ENCODE data around the gene DUOXA2.
"Not testable (repeated sequence)": the region's sequence is repeated elsewhere in the genome, so short reads cannot be mapped to it uniquely, and the experiment has no call there.

Gene DUOXA2

DNA sequence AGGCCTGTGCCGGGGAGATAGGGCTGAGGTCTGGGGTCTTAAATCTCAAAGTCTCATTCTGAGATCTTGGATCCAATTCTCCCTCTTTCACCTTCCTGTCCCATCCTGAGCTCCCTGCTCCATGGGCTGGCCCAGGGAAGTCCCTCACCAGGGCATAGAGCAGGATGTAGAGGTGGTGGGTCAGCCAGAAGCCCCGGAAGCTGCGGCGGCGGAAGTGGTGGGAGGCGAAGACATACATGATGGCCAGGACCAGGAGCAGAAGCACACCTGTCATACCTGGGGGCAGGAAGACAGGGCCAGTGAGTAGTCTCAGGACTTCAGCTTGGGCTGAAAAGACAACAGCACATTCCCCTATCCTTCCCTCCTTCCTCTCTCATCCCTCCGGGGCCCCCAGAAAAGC, 16.7 kb upstream of the DUOXA2 start:
- no peak for DNase-seq

GRCh38 chr15:45099549-45100165, 14.5 kb upstream of the DUOXA2 start:
- DNase-seq: no peak

- no peak for DNase-seq
Measured at GRCh38 chr15:45100884-45101625, 13.1 kb upstream of the DUOXA2 start.

- DNase-seq: no peak
Measured at GRCh38 chr15:45101749-45102148, 12.4 kb upstream of the DUOXA2 start.

- no peak for DNase-seq
Measured at GRCh38 chr15:45102226-45102625, 11.9 kb upstream of the DUOXA2 start.

GRCh38 chr15:45104170-45104569, 10.0 kb upstream of the DUOXA2 start:
- DNase-seq: not testable (repeated sequence)

- DNase-seq: no peak
Measured at GRCh38 chr15:45105586-45105985, 8.5 kb upstream of the DUOXA2 start.

DNA sequence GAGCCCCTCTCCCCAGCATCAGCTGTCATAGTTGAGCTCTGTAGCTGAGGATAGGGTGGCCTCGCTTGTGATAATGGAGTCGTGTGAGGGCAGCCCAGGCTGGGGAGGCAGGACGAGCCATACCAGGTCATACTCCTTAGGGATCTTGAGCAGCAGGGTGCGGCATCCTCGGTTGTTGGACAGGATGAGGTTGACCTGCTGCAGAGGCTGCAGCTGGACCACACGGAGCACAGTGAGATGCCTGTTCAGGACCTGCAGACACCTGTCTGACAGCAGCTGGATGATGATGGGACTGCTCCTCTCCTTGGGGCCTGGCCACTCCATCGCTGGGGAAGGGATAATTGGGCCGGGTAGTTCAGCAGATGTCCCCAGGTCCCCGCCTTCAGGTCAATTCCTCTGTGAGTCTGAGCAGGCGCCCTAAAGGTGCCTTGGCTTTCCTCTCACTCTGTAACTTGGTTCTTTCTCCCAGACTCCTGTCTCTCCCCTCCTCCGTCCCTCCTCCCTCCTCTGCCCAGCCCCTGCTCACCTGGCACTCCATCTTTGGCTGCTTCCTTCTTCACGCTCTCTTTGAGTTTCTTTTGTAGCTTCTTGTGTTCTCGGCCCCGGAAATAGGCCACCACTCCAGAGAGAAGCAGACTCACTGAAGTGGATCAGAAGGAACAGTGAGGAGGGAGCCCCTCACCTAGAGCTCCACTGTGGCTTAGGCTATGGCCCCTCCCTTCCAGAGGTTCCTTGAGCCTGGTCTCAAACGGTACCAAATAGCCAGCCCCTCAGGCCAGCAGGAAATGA, 7.9 kb upstream of the DUOXA2 start:
- DNase-seq: no peak

GRCh38 chr15:45107941-45108630, 6.0 kb upstream of the DUOXA2 start:
- DNase-seq: no peak

- DNase-seq: no peak
Measured at GRCh38 chr15:45110256-45110820, 3.8 kb upstream of the DUOXA2 start.

DNA sequence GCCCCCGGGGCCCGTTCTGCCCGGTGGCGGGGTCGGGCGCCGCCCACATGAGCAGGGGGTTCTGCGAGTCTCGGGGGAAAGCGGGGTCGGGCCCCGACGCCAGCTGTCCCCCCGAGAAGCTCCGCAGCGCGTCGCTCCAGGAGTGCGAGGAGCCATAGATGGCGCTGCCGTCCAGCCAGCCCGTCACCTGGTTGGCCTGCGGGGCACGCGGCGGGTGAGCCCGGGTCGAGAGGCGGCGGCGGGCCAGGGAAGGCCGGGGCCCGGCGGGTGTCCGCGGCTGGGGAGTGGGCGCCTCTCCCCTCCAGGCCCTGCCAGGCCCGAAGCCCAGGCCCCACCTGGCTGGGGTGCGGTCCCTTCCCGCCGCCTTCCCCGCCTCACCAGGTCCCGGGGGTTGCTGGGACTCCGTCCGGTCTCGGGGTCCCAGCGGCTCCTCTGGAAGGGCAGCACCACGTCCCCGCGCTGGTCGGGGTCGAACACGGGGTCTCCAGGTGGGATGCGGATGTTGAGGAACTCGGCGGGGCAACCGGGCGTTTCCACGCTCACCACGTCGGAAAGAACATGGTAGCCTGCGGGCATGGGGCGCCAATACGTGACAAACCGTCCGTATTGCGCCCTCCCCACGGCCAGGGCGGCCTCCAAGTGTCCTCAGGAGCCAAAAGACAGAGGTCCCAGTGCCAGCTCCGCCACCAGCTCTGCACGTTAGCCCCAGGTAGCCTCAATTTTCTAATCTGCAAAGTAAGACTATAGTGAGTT, 2.6 kb upstream of the DUOXA2 start:
- no peak for DNase-seq

DNA sequence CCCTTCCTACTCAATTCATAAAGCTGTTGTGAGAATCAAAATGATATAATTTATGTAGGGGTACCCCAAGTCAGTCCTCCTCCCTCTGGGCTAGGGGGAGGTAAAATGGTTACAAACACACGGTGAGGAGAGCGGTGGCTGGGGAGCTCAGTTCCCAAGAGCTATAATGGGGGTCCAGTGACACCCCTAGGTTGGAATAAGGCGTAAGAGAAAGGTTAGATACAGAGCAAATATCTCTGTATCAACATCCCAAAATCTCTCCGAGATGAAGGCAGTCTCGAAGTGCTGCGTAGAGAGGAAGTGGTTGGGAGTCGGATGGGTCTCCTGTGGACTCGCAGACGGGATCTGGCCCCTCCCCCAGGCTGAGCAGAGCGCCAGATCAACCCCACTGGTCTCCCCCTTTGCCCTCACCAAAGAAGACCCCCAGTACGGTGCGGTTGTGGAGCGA, 2.0 kb upstream of the DUOXA2 start:
- DNase-seq: no peak

- no peak for DNase-seq
Measured at GRCh38 chr15:45112591-45113379, 1.3 kb upstream of the DUOXA2 start.

- DNase-seq: no peak
Measured at GRCh38 chr15:45113380-45113990, 641 bp upstream of the DUOXA2 start.

GRCh38 chr15:45114751-45115085, 592 bp downstream of the DUOXA2 start:
- DNase-seq: no peak

DNA sequence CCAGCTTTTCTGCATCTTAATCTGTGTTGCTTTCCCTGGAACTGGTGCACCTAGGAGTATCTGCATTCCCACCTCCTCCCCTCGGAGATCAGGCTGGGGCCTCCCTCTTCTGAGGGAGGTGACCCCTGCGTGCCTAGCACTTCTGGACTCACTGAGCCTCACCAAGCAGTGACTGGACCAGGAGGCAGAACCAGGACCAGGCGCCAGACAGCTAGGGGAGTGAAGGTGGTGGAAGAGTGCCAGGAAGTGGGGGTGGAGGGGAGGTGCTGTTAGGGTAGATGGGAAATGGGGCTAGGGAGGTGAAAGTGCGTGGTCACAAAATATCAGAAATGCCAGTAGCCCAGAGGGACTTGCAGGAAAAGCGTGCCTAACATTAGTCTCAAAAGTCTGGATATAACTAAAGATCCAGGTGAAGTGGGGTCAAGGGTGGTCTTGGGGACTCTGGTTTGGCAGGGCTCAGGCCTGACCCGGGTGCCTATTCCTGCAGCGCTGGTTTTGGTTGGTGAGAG, 1.2 kb downstream of the DUOXA2 start:
- DNase-seq: no peak

DNA sequence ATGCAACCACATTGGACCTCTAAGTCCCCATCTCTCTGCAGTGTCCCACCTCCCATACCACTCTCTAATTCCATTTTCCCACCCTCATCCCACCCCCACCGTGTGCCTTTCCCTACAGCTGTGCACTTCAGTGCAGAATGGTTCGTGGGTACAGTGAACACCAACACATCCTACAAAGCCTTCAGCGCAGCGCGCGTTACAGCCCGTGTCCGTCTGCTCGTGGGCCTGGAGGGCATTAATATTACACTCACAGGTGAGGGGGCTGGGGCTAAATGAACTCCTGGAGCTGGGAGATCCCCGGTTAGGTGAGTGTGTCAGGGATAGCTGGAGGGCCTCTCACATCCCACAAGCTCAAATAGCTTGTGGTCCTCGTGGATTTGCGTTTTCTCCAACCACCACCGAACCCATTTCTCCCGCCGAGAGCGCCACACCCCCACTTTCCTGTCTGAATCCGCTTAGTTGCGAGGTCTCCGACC, 1.9 kb downstream of the DUOXA2 start:
- DNase-seq: no peak

DNA sequence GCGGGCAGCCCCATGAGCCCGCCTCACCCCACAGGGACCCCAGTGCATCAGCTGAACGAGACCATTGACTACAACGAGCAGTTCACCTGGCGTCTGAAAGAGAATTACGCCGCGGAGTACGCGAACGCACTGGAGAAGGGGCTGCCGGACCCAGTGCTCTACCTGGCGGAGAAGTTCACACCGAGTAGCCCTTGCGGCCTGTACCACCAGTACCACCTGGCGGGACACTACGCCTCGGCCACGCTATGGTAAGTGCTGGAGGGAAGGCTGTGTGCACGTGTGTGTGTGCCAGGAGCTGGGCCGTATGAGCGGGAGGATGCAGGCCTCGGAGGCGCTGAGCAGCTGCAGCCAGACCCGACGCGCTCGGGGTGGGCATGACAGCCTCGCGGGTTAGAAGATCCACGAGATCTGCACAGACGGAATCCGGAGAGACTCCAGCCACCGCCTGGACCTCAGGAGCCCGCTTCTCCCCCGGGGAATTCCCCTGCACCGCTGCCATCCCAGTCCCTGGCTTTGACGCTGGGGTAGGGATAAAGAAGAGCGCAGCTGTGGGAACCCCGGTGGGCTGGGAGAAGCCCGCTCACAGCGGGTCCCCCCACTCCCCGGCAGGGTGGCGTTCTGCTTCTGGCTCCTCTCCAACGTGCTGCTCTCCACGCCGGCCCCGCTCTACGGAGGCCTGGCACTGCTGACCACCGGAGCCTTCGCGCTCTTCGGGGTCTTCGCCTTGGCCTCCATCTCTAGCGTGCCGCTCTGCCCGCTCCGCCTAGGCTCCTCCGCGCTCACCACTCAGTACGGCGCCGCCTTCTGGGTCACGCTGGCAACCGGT, 2.6 kb downstream of the DUOXA2 start:
- DNase-seq: no peak

DNA sequence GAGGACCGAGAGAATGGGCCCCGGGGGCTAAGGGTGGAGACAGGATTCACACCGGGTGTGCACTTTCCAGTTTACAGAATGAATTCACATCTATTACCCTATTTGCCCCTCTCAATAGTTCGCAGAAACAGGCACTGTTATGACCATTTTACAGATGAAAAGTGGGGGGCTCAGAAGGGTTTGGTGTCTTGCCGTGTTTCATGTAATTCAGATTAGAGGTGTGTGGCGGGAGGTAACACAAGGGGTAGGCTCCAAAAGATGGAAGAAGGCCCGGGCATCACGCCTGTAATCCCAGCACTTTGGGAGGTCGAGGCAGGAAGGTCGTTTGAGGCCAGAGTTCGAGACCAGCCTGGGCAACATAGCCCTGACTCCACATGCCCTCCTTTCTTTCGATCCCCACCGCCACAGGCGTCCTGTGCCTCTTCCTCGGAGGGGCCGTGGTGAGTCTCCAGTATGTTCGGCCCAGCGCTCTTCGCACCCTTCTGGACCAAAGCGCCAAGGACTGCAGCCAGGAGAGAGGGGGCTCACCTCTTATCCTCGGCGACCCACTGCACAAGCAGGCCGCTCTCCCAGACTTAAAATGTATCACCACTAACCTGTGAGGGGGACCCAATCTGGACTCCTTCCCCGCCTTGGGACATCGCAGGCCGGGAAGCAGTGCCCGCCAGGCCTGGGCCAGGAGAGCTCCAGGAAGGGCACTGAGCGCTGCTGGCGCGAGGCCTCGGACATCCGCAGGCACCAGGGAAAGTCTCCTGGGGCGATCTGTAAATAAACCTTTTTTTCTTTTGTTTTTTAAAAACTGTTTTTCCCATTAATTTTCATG, 3.4 kb downstream of the DUOXA2 start:
- DNase-seq: no peak
